ENCODE results near the gene PDIA5.
A peak's percentile ranks its signal among the peaks of the same experiment; 100 is the strongest.

Gene PDIA5

DNA sequence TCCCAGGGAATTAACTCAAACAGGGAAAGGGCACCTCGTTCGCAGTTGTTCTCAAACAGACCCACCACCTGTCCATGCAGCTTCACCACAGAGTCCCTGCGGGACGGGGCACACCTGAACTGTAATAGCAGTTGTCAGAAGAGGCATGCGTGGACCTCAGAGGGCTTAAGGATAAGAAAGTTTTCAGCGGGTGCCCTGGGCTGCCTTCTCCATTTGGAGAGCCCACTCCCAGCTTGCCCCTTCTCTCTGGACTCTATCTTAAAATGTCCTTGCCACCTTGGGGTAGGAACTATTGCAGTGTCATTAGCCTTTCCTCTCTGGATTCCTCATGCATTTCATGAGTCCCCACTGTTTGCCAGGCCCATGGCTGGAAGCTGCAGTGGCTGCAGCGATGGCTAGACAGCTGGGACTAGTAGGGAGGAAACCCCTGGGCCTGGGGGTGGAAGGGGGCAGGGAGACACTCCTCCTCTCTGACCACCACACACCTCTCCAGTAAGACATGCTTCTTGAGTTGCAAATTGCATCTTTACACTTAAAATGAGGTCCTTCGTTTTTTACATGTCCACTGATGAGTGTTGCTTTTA, 33.5 kb downstream of the PDIA5 start:
- in situ Hi-C loops (cut with HindIII; ENCODE audit: low sequenced_read_pairs) = no loop called here
- no peak overlapping the region for H3K4me3 ChIP-seq (ENCODE audit: low read depth, low read length)
- DNase-seq (ENCODE audit: low read depth, low spot score) = no peak
- TF ChIP-seq, protein P1, sequence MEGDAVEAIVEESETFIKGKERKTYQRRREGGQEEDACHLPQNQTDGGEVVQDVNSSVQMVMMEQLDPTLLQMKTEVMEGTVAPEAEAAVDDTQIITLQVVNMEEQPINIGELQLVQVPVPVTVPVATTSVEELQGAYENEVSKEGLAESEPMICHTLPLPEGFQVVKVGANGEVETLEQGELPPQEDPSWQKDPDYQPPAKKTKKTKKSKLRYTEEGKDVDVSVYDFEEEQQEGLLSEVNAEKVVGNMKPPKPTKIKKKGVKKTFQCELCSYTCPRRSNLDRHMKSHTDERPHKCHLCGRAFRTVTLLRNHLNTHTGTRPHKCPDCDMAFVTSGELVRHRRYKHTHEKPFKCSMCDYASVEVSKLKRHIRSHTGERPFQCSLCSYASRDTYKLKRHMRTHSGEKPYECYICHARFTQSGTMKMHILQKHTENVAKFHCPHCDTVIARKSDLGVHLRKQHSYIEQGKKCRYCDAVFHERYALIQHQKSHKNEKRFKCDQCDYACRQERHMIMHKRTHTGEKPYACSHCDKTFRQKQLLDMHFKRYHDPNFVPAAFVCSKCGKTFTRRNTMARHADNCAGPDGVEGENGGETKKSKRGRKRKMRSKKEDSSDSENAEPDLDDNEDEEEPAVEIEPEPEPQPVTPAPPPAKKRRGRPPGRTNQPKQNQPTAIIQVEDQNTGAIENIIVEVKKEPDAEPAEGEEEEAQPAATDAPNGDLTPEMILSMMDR (IDR thresholded peaks at IDR 0.05; ENCODE audit: low read depth, low read length) = no peak

DNA sequence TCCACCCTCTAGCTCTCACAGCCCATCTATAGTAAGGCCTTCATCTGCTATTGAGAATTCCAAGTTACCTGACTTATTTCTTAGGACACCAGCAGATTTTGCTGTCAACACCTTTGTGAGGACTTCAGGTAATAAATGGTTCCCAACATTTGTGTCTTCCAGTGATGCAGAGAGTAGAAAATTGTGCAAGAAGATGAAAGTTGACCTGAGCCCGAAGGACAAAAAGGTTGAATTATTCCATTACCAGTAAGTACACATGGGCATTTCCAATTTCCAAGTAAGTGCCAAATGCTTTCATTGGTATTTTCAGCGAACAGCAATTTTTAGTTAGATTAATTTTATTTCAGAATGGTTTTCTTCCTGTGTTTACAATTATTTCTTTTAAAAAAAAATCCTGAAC, 35.4 kb downstream of the PDIA5 start:
- DNase-seq (ENCODE audit: low read depth, low spot score) = no peak
- no peak overlapping the region for H3K4me3 ChIP-seq (ENCODE audit: low read depth, low read length)
- TF ChIP-seq, protein P1 (IDR thresholded peaks at IDR 0.05; ENCODE audit: low read depth, low read length) = no peak
- in situ Hi-C loops (cut with HindIII; ENCODE audit: low sequenced_read_pairs) = no loop called here

DNA sequence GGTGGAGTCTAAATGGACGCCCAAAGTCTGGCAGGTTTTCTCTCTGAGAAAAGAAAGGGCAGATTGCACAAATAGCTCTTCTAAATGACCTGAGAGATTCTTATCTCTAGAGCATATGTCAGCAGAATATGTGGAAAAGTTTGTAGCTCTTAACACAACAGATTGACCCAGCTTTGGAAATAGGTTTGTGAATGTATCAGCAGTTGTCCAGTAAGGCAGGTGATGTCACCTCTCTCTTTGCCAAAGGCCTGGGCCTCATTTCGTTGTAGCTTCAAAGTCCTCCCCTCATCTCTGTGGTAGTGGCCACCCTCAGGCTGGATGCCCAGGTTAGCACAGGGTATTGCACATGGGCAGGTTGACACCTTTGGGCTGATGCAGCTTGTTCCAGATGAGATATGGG, 36.0 kb downstream of the PDIA5 start:
- TF ChIP-seq, protein P1 (IDR thresholded peaks at IDR 0.05; ENCODE audit: low read depth, low read length) = no peak
- no peak overlapping the region for H3K4me3 ChIP-seq (ENCODE audit: low read depth, low read length)
- in situ Hi-C loops (cut with HindIII; ENCODE audit: low sequenced_read_pairs) = no loop called here
- no peak for DNase-seq (ENCODE audit: low read depth, low spot score)

DNA sequence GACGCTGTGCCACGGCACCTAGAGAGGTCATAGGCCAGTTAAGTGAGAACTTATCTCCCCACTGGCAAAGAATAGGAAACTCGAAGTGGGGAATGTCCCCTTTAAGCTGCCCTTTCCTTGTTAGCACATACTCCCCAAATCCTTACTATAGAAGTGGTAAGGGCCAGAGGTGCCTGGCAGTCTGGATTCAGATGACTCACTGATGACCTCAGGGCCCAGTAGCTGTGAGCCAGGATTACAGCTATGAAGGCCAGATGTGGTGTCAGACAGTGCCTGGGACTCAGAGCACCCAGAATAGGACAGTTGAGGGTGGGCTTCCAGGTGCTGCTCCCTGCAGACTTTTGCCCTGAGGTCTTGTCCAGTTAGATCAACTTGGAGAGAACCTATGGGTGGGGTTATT, 37.7 kb downstream of the PDIA5 start:
- H3K4me3 ChIP-seq (ENCODE audit: low read depth, low read length) = no peak overlapping the region
- peak; percentile 57 for DNase-seq (ENCODE audit: low read depth, low spot score)
- in situ Hi-C loops (cut with HindIII; ENCODE audit: low sequenced_read_pairs) = no loop called here
- TF ChIP-seq, protein P1 (IDR thresholded peaks at IDR 0.05; ENCODE audit: low read depth, low read length) = no peak

DNA sequence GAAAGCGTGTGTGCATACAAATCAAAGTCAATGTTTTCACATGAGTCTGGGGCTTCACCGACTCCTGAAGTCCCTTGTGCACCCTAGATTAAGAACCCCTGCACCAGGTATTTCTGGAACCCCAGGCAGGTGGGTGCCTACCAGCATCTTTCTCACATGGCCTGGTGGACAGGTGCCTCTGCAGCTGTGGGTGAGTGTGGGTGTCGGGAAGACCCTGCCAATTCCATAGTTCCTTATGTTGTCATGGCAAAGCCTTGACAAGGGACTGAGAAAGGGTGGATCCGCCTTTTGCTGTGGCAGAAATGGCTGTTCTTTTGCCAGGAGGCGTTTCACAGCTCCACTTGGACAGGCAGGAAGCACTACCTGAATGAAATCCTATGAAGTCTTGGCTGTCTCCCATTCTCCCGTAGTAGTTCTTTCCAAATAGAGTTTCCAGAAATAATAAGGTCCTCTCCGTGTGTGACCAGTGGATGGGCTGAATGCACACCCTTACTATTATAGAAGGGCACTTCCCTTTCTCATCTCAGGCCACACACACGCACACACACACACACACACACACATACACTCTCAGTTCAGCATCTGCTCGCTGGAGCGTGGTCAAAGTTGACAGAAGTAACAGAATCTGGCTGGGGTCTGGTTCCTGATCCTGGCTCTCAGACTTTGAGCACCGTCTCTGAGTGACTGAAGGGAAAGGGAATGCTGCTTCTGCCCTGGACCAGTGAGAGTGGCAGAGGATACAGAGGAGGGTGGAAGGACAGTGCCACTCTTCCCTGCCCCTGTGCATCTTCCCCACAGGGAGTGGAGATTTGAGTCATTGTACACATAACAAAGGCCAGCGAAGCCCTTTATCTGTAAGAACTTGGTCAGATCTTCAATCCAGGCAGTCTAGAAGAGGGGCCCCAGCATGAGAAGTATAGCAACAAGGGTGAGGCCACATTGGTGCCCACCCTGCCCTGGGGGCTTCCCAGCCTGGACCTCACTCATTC, 38.7 kb downstream of the PDIA5 start:
- H3K4me3 ChIP-seq (ENCODE audit: low read depth, low read length) = no peak overlapping the region
- TF ChIP-seq, protein P1 (IDR thresholded peaks at IDR 0.05; ENCODE audit: low read depth, low read length) = no peak
- DNase-seq (ENCODE audit: low read depth, low spot score) = no peak
- in situ Hi-C loops (cut with HindIII; ENCODE audit: low sequenced_read_pairs) = no loop called here

DNA sequence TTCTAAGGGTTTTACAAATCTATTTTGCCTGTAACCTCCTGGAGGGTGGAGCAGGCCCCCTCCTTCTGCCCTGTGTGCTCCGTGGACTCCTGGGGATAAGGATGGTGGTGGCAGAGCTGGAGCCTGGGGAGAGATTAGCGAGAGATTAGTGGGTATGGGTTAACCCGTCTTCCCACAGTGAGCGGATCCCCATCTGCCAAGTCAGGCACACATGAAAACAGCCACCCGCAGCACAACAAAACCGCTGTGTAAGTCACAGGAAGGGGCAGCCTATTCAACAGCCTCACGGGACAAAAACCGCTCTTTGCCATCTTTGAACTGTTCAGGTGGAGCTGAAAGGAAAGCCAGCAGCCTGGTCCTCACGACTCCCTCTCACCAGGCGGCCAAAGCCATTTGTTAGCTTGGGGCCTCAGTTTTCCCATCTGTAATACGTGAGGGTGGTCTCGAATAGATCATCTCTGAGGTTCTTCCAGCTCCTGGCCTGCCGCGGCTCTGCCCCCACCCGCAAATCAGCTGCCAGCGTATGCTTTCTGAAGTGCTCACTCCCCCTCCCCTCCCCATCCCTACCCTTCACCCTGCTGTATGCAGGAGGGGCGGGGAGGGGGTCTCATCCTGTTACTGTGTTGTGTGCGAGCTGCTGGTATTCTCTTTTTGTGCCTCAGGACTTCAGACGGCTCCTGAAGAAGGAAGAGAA, 43.6 kb downstream of the PDIA5 start:
- TF ChIP-seq, protein P1 (IDR thresholded peaks at IDR 0.05; ENCODE audit: low read depth, low read length) = no peak
- in situ Hi-C loops (cut with HindIII; ENCODE audit: low sequenced_read_pairs) = no loop called here
- no peak overlapping the region for H3K4me3 ChIP-seq (ENCODE audit: low read depth, low read length)
- no peak for DNase-seq (ENCODE audit: low read depth, low spot score)

Measured in astrocyte of the spinal cord (primary cell).